Calu3 (cell line): ENCODE data around the gene TRRAP. TPM values are rescaled to one million over a fixed set of nuclear protein-coding genes. Genes with fewer than 3 reads are reported as not detected.

Experiments used
- BruUV-seq: library from RNA; stranded (reverse); fragments of 400-500 nt; replicated peaks from 2 replicates; lab custom pipeline; 2021; lab: Mats Ljungman, UMichigan
- CTCF ChIA-PET: fragments of 300-600 bp; sonication (Branson Sonifier 250); formaldehyde crosslinking; loops from one replicate; lab custom pipeline; 2022; ENCODE audit warnings: antibody characterized with exemption; lab: Charles Lee
- DNase-seq: peaks from one replicate; pipeline ENCODE4 v3.0.0; 2022
- H3K27ac Mint-ChIP-seq: one replicate; pipeline ENCODE4 v1.8.0; 2022; ENCODE audit warnings: mixed read lengths; ENCODE audit not compliant: unreplicated experiment
- H3K27me3 Mint-ChIP-seq: one replicate; pipeline ENCODE4 v1.8.0; 2022; ENCODE audit warnings: mixed read lengths; ENCODE audit not compliant: unreplicated experiment
- H3K36me3 Mint-ChIP-seq: one replicate; pipeline ENCODE4 v1.8.0; 2022; ENCODE audit warnings: mild to moderate bottlenecking, moderate library complexity, mixed read lengths; ENCODE audit not compliant: insufficient read depth, unreplicated experiment
- H3K4me1 Mint-ChIP-seq: one replicate; pipeline ENCODE4 v1.8.0; 2022; ENCODE audit warnings: mild to moderate bottlenecking, low read depth, mixed read lengths; ENCODE audit not compliant: unreplicated experiment
- H3K4me3 Mint-ChIP-seq: one replicate; pipeline ENCODE4 v1.8.0; 2022; ENCODE audit warnings: mild to moderate bottlenecking, low read depth, moderate library complexity, mixed read lengths; ENCODE audit not compliant: unreplicated experiment
- H3K9me3 Mint-ChIP-seq: one replicate; pipeline ENCODE4 v1.8.0; 2022; ENCODE audit warnings: low read depth, mixed read lengths; ENCODE audit not compliant: unreplicated experiment
- intact Hi-C: fragments of 100-400 bp; cut with micrococcal nuclease; formaldehyde crosslinking; loops from one replicate; pipeline ENCODE4 v1.10.0; 2022; ENCODE audit not compliant: unreplicated experiment
- total RNA-seq: library from RNA; stranded (reverse); gene quantifications from 2 replicates; pipeline ENCODE4 v1.2.3, GENCODE V29; 2022
- TF ChIP-seq, protein P1 (sequence below): fragments of 200-600 bp; IDR thresholded peaks from one replicate; pipeline ENCODE4 v1.8.0; 2022; ENCODE audit warnings: antibody characterized with exemption; ENCODE audit not compliant: unreplicated experiment

TRRAP gene
- total RNA-seq, 1 experiment from 2014 or later = 30.9 TPM

DNA sequence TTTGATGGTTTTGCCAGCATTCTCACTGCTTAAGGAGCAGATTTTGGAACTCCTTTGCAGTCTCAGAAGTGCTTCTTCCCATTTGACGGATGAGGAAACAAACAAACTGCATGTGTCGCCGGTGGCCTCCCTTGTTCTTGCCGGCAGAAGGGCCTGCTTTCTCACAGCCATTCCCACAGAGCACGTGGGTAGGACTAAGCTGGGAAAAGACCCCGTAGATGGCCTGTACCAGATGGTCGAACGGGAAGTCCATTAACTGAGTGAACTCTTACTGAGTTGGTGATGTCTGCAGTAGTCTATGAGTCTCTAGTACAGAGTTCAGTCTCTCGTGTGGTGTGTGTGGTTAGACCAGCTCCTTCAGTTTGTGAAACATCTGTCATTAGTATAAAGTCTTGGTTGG is 131.9 kb downstream of the TRRAP start:
- no peaks in the 10 kb centered on the region for H3K9me3 Mint-ChIP-seq
- H3K27ac Mint-ChIP-seq = no peak overlapping the region
- H3K36me3 Mint-ChIP-seq = peaks cover 42% of the 10 kb centered on the region
- intact Hi-C loops = no loop called here
- TF ChIP-seq, protein P1, sequence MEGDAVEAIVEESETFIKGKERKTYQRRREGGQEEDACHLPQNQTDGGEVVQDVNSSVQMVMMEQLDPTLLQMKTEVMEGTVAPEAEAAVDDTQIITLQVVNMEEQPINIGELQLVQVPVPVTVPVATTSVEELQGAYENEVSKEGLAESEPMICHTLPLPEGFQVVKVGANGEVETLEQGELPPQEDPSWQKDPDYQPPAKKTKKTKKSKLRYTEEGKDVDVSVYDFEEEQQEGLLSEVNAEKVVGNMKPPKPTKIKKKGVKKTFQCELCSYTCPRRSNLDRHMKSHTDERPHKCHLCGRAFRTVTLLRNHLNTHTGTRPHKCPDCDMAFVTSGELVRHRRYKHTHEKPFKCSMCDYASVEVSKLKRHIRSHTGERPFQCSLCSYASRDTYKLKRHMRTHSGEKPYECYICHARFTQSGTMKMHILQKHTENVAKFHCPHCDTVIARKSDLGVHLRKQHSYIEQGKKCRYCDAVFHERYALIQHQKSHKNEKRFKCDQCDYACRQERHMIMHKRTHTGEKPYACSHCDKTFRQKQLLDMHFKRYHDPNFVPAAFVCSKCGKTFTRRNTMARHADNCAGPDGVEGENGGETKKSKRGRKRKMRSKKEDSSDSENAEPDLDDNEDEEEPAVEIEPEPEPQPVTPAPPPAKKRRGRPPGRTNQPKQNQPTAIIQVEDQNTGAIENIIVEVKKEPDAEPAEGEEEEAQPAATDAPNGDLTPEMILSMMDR = no peak
- BruUV-seq = no TSS peak
- no peak overlapping the region for H3K4me3 Mint-ChIP-seq
- DNase-seq = no peak
- CTCF ChIA-PET = interaction anchor here (0.6 kb wide), 1 partner anchor 220 kb away, joined by 3 read pairs; no protein-coding TSS in a partner anchor
- no peaks in the 10 kb centered on the region for H3K4me1 Mint-ChIP-seq
- no peaks in the 10 kb centered on the region for H3K27me3 Mint-ChIP-seq

GRCh38 chr7:99011341-99011705 is 133.0 kb downstream of the TRRAP start:
- peaks cover 39% of the 10 kb centered on the region for H3K36me3 Mint-ChIP-seq
- no peak overlapping the region for H3K4me3 Mint-ChIP-seq
- no peaks in the 10 kb centered on the region for H3K27me3 Mint-ChIP-seq
- no TSS peak for BruUV-seq
- no peak overlapping the region for H3K27ac Mint-ChIP-seq
- DNase-seq = no peak
- no peaks in the 10 kb centered on the region for H3K4me1 Mint-ChIP-seq
- H3K9me3 Mint-ChIP-seq = no peaks in the 10 kb centered on the region
- intact Hi-C loops = no loop called here
- CTCF ChIA-PET = no interaction called here
- TF ChIP-seq, protein P1 = no peak

DNA sequence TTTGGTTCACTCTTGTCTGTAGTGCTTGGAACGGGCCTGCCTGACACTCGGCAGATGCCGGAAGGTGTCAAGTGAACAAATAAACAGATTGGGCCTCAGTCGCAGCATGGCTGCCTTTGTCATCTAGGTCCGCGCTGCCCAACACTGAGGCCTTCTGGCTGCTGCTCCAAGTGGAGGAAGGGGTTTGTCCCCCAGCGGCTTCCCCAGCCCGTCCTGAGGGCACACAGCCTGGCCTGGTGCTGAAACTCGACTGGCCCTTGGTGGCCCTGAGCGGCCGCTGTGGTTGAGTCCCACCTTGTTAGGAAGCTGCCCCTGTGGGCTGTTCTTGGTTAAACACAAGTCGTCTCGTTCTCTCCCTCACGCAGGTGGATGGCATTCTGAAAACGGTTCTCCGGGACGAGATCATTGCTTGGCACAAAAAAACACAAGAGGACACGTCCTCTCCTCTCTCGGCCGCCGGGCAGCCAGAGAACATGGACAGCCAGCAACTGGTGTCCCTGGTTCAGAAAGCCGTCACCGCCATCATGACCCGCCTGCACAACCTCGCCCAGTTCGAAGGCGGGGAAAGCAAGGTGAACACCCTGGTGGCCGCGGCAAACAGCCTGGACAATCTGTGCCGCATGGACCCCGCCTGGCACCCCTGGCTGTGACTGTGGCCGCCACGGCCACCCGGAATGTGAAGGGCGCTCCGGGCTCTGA is 133.5 kb downstream of the TRRAP start:
- Mint-ChIP-seq H3K4me1 (no peaks in the 10 kb centered on the region), H3K27me3 (no peaks in the 10 kb centered on the region), H3K4me3 (no peak overlapping the region), H3K9me3 (no peaks in the 10 kb centered on the region), H3K36me3 (peaks cover 39% of the 10 kb centered on the region), H3K27ac (no peak overlapping the region)
- no TSS peak for BruUV-seq
- intact Hi-C loops = no loop called here
- DNase-seq = no peak
- TF ChIP-seq, protein P1 = no peak
- CTCF ChIA-PET = no interaction called here

- intact Hi-C loops = no loop called here
- Mint-ChIP-seq H3K4me3 (no peak overlapping the region), H3K27ac (no peak overlapping the region), H3K4me1 (no peaks in the 10 kb centered on the region), H3K9me3 (no peaks in the 10 kb centered on the region), H3K27me3 (no peaks in the 10 kb centered on the region), H3K36me3 (peaks cover 39% of the 10 kb centered on the region)
- DNase-seq = no peak
- no TSS peak for BruUV-seq
- TF ChIP-seq, protein P1 = no peak
- CTCF ChIA-PET = no interaction called here
Observed at GRCh38 chr7:99012722-99013121, 134.4 kb downstream of the TRRAP start.
